BE2C (cell line): Measurements from ENCODE around the gene DUSP3.

Experiments used
- DNase-seq: peaks from one replicate; pipeline ENCODE4 v3.0.0-alpha.2; 2020
- H3K27me3 ChIP-seq: fragments of 250-450 bp; sonication (Bioruptor Pico); 2 replicates; pipeline ENCODE4 v1.5.1; 2020; ENCODE audit warnings: mild to moderate bottlenecking
- H3K36me3 ChIP-seq: fragments of 250-450 bp; sonication (Bioruptor Pico); 2 replicates; pipeline ENCODE4 v1.5.1; 2020; ENCODE audit warnings: mild to moderate bottlenecking
- H3K4me1 ChIP-seq: fragments of 250-450 bp; sonication (Bioruptor Pico); 2 replicates; pipeline ENCODE4 v1.5.1; 2020
- H3K4me3 ChIP-seq: 2 replicates; pipeline ENCODE4 v1.5.1; 2011; ENCODE audit warnings: low read depth, low read length
- H3K9me3 ChIP-seq: fragments of 250-450 bp; sonication (Bioruptor Pico); 2 replicates; pipeline ENCODE4 v1.5.1; 2020
- TF ChIP-seq, protein P1 (sequence below): IDR thresholded peaks from 2 replicates; pipeline ENCODE4 v1.5.1; 2012; ENCODE audit warnings: mild to moderate bottlenecking, low read depth, low read length

The DUSP3 gene

DNA sequence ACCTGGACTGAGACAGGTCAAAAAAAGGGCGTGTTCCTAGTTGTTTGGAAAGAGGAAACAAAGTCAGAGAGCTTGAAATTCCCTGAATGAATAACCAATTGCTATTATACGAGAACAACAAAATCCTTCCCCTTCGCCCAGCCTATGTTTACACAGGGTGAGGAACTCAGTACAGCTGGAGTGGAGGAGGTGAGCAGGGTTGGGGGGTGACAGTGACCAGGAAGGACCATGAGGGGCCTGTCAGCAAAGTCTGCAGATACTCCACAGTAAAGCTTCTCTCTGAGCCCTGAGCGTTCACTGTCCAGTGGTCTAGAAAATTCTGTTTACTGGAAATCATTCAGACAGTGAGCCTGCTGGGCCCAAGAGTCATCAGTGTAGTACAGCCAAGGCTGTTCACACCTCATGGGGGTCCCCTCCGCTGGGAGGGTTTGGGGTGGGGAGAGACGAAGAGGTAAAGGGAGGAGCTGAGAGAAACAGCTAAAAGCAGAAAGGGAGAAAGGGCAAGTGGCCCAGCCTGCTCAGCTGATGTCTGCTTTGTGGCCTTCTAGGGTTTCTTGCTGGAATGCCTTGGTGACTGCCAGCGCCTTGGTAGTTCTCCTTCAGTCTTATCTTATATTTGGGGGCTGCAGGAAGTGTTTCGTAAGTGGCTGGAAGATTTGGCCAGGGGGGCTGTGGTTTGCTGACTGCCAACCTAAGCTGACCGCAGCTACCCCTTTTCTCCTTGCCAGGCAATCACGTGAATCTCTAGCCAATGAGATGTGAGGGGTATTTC, 5.7 kb downstream of the DUSP3 start:
- TF ChIP-seq, protein P1, sequence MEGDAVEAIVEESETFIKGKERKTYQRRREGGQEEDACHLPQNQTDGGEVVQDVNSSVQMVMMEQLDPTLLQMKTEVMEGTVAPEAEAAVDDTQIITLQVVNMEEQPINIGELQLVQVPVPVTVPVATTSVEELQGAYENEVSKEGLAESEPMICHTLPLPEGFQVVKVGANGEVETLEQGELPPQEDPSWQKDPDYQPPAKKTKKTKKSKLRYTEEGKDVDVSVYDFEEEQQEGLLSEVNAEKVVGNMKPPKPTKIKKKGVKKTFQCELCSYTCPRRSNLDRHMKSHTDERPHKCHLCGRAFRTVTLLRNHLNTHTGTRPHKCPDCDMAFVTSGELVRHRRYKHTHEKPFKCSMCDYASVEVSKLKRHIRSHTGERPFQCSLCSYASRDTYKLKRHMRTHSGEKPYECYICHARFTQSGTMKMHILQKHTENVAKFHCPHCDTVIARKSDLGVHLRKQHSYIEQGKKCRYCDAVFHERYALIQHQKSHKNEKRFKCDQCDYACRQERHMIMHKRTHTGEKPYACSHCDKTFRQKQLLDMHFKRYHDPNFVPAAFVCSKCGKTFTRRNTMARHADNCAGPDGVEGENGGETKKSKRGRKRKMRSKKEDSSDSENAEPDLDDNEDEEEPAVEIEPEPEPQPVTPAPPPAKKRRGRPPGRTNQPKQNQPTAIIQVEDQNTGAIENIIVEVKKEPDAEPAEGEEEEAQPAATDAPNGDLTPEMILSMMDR = no peak
- H3K36me3 ChIP-seq = peaks cover 51% of the 10 kb centered on the region
- H3K27me3 ChIP-seq = no peaks in the 10 kb centered on the region
- H3K4me1 ChIP-seq = no peaks in the 10 kb centered on the region
- no peak for DNase-seq
- H3K9me3 ChIP-seq = no peaks in the 10 kb centered on the region
- H3K4me3 ChIP-seq = no peak overlapping the region

DNA sequence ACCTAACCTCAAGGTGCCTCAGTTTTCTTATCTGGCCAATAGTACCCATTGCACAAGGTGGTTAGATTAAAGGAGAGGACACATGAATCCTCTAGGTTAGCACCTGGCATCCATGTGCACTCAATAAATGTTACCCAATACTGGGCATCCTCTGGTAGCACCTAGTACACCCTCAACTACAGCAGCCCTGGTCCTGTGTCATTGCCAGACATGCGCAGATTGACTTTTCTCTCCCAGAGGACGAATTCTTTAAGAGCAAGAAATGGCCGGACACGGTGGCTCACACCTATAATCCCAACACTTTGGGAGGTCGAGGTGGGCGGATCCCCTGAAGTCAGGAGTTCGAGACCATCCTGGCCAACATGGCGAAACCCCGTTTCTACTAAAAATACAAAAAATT, 7.3 kb downstream of the DUSP3 start:
- Histone ChIP-seq H3K9me3 (no peaks in the 10 kb centered on the region), H3K4me3 (no peak overlapping the region), H3K27me3 (no peaks in the 10 kb centered on the region), H3K36me3 (peaks cover 46% of the 10 kb centered on the region), H3K4me1 (no peaks in the 10 kb centered on the region)
- DNase-seq = no peak
- TF ChIP-seq, protein P1 = no peak

DNA sequence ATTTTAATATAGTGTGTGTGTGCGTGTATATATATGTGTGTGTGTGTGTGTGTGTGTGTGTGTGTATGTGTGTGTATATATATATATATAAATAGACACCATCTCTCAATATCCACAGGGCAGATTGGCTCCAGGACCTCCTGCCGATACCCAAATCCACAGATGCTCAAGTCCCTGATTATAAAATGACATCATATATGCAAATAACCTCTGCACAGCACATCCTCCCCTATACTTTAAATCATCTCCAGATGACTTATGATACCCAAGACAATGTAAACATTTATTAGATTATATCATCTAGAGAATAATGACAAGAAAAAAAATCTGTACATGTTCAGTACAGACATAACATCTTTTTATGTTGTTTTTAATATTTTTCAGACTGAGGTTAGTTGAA, 7.8 kb downstream of the DUSP3 start:
- Histone ChIP-seq H3K4me3 (no peak overlapping the region), H3K4me1 (no peaks in the 10 kb centered on the region), H3K27me3 (no peaks in the 10 kb centered on the region), H3K36me3 (peaks cover 46% of the 10 kb centered on the region), H3K9me3 (no peaks in the 10 kb centered on the region)
- TF ChIP-seq, protein P1 = no peak
- no peak for DNase-seq

DNA sequence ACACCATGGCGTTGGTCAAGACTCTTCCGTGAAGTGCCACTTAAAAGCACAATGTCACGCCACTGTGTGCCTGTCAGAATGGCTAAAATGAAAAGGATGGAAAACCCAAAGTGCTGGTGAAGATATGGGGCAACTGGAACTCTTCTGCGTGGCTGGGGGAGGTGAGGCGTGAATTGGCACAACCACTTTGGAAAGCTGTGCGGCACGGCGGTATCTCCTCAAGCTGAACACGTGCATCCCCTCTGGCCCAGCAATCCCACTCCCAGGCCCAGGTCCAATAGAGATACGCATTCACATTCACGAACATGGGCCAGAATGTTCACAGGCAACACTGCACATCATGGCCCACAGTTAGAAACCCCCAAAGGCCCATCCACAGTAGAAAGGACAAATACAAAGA, 8.9 kb downstream of the DUSP3 start:
- no peaks in the 10 kb centered on the region for H3K4me1 ChIP-seq

DNA sequence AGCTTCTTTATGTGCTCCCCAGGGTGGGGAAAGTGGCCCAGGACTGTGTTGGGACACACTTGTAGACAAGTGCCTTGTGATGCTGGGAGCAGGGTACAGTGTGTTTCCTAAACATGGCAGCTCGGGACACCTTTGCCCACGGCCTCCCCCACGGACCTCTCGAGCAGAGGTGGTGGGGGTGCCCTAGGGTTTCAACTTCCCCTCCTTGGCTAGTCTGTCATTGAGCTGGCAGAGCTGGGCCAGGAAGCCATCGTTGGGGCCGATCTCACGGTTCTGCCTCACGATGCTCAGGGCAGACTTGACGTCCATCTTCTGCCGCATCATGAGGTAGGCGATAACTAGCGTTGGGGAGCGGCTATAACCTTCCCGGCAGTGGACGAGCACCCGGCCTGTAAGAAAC, 9.4 kb downstream of the DUSP3 start:
- Histone ChIP-seq H3K27me3 (no peaks in the 10 kb centered on the region), H3K4me1 (no peaks in the 10 kb centered on the region), H3K4me3 (no peak overlapping the region), H3K9me3 (no peaks in the 10 kb centered on the region), H3K36me3 (peaks cover 37% of the 10 kb centered on the region)
- TF ChIP-seq, protein P1 = no peak
- DNase-seq = no peak

More for the DNA sequence above, 8.9 kb downstream of the DUSP3 start:
- DNase-seq = no peak
- Histone ChIP-seq H3K27me3 (no peaks in the 10 kb centered on the region), H3K9me3 (no peaks in the 10 kb centered on the region), H3K4me3 (no peak overlapping the region), H3K36me3 (peaks cover 41% of the 10 kb centered on the region)
- TF ChIP-seq, protein P1 = no peak

DNA sequence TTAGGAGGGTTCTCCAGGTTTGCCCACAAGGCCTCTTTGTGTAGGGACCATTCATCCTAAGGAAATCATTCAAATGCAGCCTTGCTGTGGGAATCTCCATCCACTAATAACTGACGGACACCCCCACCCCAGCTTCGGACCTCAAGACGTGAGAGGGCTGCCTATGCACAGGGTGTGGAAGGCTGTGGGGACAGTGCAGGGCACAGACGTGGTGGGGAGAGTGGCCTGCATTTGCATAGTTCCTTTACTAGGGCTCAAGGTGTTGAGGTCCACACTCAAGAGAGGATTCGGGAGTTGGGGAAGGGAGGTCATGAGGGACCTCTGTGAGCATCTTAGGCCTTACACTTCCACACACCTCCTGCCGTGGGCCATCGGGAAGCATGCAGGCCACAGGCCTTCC, 9.8 kb downstream of the DUSP3 start:
- Histone ChIP-seq H3K4me3 (no peak overlapping the region), H3K9me3 (no peaks in the 10 kb centered on the region), H3K27me3 (no peaks in the 10 kb centered on the region), H3K36me3 (peaks cover 34% of the 10 kb centered on the region), H3K4me1 (no peaks in the 10 kb centered on the region)
- TF ChIP-seq, protein P1 = no peak
- no peak for DNase-seq
